Myocyte (in vitro differentiated cells): ENCODE measurements around the gene ITGBL1. TPM values are rescaled to one million over a fixed set of nuclear protein-coding genes. Genes with fewer than 3 reads are reported as not detected.
A peak's percentile ranks its signal among the peaks of the same experiment; 100 is the strongest.

Experiments used
- DNase-seq: peaks from one replicate; pipeline ENCODE4 v3.0.0-alpha.2; 2012; ENCODE audit warnings: low read depth
- polyA plus RNA-seq: library from polyadenylated mRNA; unstranded; fragments of >200 nt; gene quantifications from one replicate; pipeline ENCODE4 v1.2.1, GENCODE V29; 2012; ENCODE audit warnings: missing spikeins
- total RNA-seq: library from RNA; depleted of rRNA; stranded (reverse); fragments of >200 nt; gene quantifications from 2 replicates; pipeline ENCODE4 v1.2.3, GENCODE V29; 2014

Gene ITGBL1, protein sequence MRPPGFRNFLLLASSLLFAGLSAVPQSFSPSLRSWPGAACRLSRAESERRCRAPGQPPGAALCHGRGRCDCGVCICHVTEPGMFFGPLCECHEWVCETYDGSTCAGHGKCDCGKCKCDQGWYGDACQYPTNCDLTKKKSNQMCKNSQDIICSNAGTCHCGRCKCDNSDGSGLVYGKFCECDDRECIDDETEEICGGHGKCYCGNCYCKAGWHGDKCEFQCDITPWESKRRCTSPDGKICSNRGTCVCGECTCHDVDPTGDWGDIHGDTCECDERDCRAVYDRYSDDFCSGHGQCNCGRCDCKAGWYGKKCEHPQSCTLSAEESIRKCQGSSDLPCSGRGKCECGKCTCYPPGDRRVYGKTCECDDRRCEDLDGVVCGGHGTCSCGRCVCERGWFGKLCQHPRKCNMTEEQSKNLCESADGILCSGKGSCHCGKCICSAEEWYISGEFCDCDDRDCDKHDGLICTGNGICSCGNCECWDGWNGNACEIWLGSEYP
- total RNA-seq = 58.2 and 94.7 TPM in 2 replicates
- polyA plus RNA-seq = 335 TPM

DNA sequence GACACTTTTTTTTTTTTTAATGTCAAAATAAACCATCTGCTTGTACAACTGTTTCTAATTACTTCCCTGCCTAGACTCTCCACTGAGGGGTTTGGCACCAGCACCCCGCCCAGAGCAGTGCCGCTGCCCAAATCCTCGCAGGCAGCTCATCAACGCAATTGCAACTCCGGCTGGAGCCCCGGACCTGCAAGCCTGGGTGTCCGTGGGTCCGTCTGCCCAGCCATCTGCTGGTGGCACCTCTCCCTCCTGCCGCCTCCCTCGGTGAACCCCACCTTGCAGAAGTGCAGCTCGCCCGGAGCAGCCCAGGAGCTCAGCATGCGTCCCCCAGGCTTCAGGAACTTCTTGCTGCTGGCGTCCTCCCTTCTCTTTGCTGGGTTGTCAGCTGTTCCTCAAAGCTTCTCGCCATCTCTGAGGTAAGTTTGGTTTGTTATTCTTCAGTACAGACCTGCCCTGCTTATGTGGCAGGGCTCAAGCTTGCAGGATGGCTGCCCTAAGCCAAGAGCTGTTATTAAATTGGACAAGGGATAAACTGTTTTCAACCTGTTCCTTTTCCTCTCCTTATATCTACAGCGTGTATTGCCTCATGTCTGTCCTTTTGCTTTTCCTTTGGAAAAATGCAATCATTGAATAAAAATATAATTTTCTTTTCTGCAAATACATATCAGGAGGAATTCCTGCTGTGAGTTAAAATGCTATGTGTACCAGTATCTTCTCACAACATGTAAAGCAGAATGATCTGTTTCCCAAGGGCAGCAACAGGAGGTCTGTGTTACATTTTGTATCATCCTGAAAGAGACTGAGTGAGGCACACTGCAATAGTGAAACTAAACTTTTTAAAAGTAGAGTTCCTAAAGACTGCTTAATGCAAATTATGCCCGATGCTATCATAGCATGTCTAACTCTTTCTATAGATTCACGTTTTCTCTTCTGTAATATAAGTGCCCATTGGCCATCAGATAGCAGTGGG lies at the start of gene ITGBL1:
ITGBL1 (plus strand) TSS at position 157 of the 967 bp plus-strand sequence; CDS start at position 316, 159 bp downstream.
- peak; percentile 66 for DNase-seq

DNA sequence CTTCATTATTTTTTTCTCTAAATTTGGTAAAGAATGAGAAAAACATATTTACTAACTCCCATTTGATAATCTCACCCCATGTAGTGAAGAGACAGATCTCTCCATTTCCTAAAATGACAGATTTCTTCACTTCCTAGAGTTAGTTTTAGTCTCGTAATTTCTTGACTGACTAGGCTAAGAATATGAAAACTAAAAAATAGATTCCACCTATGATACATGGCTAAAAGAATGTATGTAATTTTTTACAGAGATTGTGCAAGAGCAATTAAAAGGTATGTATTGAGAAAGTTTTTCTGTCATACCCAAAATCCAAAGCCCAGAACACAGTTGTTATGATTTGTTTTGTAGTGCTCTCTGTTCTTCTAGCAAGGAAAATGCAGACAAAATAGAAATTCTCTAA lies 45.7 kb upstream of the ITGBL1 start:
- DNase-seq = no peak

DNA sequence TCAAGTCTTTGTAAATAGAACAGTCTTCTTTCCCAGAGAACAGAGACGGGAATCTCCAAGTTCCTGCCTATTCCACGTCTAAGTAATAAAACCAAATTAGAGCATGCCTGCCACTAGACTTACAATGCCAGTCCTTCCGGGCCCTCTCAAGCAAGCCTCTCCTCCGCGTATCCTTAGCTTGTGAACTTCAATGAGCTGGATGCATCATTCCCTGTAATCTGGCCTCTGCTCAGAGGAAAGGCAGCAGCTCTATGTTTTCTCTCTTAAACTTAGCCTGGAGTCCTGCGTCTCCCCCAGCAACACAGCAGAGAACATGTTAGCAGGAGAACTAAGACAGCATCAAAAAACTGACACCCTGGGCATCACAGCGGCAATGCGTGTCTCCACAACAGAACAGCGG lies 44.3 kb upstream of the ITGBL1 start:
- DNase-seq = no peak

DNA sequence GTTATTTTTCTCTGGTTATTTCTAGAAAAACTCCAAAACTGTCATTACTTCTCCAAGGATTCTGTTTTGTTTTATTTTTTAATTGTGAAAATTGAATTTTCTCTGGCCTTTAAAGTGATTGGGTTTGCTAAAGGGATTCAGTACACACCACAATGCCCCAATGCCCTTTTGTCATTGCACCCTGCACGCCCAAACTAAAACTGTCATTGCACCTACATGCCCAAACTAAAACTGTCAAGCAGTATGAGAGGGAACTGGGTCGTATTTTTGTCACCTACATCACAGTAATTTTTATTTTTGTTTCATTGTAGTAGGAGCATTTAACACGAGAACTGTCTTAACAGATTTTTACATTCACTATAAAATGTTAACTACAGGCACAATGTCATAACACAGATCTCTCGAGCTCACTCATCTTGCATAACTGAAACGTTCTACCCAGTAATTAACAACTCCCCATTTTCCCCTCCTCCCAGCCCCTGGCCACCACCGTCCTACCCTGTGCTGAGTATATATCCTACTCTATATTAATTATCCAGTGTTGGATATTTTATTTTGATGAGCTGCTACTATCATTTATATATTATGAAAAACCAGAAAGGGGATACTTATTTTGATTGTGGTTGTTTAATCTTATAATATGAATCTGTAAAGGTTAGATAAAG lies 43.4 kb upstream of the ITGBL1 start:
- DNase-seq = no peak

DNA sequence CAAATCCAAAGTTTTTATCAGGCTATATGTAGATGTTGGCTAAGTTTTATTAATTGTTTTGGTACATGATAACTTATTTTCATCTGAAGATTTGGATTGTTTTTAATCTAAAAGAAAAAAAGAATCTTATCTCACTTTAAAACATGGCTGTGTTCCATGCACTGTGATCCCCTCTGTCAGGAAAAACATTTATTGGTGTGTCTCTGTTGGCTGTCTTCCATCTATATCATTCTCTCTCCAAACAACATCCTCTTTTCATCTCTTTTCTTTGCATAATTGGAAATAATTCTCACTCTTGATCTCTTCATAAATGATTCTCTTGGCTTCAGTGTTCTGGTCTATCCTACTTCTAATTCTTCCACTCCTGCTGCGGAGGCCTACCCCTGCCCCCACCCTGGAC lies 40.4 kb upstream of the ITGBL1 start:
- DNase-seq = no peak

DNA sequence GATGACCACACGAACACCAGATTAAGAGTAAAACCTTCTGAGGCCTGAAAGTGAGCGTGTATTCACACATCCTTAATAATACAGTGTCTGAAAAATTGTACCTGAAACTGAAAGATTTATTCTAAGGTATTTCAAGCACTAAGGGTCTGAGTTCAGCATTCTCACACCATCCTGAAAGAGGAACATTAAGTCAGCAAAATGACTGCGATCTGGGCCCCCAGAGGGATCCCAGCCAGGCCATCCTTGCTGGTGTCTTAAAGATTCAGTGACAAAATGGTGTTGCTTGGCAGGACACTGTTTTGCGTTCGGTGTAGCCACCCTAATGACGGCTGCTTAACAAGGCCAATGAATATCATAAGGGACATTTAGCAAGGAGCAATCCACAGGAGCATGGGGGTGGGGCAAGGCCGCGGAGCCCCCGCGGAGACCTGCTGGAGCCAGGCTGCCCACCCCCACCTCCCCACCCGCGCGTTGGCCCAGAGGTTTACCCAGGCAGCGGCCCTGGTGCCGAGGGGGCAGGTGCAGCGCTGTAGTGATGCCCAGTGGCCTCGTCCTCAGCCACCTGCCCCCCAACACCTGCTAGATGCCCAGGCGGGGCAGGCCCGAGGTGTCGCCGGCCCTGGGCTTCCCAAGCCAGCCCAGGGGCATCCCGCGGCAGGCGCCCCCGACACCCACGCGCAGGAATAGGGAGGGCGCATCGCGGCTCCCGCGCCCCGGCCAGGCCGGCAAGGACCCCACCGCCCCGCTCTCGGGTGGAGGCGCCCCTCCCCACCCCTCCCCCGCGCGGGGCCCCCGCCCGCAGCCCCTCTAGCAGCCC lies 36.9 kb upstream of the ITGBL1 start:
- no peak for DNase-seq

DNA sequence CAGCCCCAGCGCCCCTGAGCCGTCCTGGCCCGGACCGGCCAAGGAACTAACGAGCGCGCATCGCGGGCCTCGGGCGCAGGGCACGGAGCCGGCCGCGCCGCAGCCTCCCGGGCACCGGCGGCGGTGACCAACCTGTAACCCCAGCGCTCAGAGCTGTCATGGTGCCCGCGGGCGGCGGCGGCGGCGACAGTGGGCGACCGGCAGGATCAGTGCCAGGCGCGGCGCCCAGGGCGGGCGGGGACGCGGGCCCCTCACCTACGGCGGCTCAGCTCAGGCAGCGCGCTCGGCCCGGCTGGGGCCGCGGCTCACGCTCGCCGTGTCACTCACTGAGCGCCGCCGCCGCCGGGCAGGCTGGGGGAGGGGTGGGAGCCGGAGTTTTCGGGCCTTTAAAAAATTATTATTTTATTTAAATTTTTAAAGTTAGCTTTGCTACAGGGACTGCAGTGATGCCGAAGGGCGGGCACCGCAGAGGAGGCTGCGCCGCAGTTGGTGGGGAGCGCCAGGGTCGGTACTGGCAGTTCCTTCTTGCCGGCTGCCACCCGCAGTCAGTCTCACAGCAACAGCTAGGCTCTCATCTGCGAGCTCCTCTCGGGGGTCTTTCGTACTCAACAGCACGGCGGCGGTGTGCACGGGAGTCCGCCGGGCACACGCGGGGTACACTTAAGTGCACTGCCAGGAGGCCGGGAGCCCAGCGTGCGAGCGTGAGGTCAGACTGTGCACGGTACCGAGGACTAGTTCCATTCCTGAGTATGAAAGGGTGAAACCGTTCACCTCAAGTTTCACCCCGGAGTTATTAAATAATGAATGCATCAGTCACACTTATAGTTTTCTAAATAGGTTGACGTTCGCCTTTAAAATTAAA lies 36.1 kb upstream of the ITGBL1 start, which contains the start of gene NALCN:
NALCN (minus strand) TSS at position 328 of the 862 bp plus-strand sequence. CDS start 17,382 bp downstream, outside the sequence.
- DNase-seq = peak; percentile 52

DNA sequence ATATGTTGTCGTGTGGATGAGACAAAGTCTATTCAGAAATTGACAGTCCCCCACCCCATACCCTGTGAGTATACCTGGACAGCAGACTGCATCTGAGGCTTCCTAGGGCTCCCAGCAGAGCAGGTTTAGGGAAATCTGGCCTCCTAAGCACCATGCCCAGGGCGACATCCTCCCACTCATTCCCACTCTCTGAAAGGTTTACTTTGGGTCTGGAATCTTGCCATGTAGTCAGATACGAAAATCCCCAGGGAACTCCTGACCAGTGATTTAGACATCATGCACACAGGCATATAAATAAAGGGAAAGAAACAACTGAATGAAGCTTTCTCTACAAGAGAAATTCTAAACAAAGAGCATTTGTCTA lies 35.5 kb upstream of the ITGBL1 start:
- peak; percentile 35 for DNase-seq

DNA sequence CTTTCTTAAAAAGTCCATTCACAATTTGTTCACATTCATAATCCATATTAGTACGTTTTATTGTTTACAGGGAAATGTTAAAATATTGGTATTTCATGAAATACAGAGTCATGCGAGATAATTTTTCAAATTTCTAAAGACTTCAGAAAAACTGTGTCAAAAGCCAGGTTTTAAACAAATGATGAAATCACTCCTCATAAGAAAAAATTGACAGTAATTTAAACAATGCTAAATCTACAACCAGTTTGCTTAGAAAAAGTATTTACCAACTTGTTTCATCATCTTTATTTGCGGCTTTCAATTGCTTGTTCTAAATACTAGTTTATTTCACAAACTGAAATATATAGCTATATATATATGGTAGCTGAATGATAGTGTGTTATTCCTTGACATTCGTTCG lies 35.0 kb upstream of the ITGBL1 start:
- no peak for DNase-seq

DNA sequence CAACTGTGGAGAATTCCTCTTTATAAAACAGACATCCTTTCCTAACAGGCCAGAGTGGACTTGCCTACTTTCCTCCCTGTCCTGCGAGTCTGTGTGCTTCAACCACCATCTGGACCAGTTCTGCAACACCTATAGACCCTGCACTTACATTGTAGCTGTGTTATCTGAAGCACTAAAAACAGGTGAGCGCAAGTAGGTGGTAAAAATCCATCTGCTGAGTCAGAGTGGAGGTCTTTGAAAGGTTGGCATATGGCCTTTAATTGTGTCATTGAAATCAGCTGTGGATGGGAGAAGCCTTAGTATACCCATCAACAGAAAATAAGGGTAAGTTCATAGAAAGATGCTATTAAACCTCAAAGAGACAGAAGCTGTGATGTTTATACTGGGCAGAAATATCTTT lies 28.6 kb upstream of the ITGBL1 start:
- DNase-seq = no peak

DNA sequence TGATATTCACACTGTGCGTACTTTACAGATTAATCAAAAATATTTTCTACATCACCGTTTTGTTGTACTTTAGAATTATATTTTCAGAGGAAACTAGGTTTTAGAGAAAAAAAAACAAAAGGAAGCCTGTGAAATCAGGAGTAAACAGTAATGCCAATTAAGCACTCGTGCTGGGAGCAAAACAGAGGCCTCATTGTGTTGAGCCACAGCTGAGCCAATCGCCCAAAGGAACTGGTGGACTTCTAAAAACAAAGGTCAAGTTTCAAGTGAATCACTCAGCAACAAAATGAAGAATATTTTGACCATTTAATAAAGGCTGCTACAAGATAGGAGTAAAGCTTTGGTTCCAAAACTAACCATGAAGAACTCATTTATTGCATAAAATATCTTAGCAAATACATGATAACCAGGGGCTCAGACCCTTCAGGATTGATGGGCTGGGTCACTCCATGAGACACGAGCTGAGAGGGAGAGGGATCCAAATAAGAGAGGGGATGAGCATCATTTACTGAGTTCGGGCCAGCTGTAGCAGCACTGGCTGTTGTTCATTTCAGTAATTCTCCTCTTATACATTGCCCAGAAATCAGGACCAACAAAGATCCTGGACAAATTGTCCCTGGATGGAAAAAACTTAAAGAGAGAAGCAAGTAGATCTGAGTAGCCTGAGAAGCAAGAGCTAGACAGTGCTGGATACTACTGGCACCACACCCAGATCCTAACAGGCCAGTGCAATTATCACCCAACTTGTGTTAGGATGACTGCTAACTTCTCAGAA lies 27.9 kb upstream of the ITGBL1 start:
- peak; percentile 49 for DNase-seq

DNA sequence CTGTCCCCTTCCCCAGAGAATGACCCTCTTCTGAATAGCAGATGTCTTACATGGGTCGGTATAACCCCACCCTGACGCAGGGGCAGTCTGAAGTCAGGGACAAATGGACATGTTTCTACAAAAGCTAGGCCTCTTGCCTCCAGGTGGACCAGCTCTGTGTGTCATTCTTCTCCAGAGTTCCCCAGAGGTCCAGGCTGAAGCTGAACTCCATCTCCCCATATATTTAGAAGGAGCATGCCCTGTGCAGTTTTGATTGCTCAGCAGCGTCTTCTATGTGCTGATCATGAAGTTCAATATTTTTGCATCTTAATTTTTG lies 27.4 kb upstream of the ITGBL1 start:
- DNase-seq = no peak

DNA sequence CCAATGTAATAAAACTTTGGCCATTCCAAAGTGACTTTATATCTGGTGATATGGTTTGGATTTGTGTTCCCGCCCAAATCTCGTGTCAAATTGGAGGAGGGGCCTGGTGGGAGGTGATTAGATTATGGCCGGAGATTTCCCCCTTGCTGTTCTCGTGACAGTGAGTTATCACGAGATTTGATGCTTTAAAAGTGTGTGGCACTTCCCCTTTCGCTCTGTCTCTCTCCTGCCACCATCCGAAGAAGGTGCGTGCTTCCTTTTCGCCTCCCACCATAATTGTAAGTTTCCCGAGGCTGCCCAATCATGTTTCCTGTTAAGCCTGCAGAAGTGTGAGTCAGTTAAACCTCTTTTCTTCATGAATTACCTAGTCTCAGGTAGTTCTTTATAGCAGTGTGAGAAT lies 26.9 kb upstream of the ITGBL1 start:
- DNase-seq = no peak

DNA sequence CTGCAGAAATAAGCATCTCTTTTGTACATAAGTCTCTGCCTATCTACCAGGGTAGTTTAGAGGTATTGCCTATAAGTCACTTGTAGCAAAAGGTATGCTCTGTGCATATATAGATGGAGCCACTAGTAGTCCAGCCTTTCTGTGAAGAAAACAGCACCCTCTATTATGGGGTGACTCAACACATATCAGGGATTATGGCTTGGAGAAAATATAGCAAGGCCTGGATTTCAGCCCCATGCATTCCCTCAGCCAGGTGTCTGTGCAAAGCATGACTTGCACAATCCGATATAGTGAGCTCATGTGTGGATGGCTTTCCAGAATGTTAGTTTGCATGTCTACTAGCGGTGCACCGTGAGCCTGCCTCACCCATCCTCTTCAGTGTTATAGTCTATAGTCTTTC lies 22.7 kb upstream of the ITGBL1 start:
- no peak for DNase-seq

DNA sequence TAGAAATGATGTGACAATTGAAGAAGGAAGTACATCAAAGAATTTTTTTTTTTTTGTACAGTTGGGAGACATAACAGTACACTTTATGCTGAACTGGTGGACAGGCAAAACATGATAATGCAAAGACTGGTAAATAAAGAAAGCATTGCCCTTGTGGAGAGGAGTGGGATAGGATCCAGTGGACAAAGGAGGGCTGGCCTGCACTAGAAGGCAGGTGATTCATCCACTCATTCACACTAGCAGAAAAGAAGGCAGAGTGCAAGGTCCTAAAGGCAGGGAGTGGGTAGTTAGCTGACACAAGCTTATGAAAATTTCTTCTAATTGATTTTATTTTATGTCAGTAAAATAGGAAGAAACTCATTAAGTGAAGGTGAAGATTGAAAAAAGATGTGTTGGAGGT lies 18.6 kb upstream of the ITGBL1 start:
- no peak for DNase-seq

DNA sequence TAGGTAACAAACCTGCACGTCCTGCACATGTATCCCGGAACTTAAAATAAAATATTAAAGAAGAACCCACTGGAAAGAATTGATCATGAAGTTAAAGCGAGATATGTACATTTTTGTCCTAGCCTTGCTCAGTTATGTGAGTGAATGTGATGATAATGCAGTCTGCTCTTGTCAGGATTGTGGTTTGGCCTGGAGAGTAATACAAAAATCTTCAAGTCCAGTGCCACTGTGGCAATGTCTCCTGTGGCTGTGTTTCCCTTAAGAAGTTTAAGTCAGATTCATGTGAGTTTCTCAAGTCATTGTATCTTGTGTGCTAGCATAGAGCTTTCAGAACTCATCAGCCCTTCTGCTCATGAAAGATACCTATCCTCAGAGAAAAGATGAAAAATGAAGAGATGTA lies 18.0 kb upstream of the ITGBL1 start:
- DNase-seq = no peak

DNA sequence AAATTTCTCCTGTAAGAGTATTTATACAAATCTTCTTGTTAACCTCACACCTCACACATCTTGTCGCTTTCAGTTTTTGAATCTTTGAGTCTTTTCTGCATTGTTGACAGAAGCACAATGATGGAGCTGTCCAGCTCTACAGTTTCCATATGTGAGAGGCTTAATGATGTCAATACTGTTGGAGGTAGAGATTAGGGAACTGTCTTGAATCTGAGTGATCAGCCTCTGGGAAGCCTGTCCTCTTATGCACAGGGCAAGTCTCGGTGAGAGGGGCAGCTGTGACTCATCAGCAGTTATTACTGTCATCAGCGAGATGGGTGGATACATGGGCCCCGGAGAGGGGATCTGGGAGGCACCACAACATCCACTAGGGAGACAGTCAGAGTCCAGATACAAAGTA lies 4.6 kb upstream of the ITGBL1 start:
- DNase-seq = no peak

DNA sequence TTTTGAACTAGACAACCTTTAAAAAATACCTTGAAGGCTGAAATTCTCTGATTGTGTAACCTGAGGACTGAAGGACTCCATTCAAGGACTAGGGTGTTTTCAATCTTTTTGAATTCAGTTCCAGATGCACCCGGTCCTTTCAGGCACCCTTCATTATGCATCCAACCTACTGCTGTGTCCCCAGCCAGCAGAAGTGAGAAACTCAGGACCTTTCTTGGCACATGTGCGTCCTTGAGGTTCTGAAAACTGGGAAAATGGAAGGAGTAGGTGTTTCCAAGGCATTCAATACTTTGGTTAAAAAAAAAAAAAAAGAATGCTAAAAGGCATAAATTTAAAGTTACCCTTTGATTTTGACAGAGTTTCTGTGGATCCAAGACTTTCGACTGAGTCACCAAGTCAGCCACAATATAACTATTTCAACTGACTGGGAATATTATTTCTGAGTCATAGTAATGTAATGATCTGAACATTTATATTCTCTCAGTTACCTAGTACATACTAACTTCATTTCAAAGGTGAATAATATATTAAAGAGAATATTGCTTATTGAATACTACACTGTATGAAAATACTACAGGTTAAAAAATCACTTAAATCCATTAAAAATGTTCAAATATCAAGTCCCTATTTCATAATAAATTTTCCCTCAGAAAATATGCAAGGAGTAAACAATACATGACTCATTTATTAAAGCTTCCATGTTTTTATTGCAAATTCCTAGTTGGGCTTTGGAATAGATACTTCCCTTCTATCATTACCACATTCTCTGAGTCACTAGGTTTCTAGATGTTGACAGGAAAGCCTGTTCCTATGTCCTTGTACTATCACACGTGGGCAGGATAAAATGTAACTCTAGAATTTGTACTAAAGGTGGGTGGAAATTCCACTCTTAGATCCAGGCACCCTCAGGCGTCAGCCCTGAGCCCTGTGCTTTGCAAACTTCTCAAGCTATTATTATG lies 2.4 kb upstream of the ITGBL1 start:
- DNase-seq = peak; percentile 41
